Measurements from ENCODE around the gene SEMA3C. TPM values are rescaled to one million over a fixed set of nuclear protein-coding genes. Genes with fewer than 3 reads are reported as not detected.

The SEMA3C gene
- total and polyA plus RNA-seq, 10 donors: 1.1 to 53.7 (median 13.0) TPM

DNA sequence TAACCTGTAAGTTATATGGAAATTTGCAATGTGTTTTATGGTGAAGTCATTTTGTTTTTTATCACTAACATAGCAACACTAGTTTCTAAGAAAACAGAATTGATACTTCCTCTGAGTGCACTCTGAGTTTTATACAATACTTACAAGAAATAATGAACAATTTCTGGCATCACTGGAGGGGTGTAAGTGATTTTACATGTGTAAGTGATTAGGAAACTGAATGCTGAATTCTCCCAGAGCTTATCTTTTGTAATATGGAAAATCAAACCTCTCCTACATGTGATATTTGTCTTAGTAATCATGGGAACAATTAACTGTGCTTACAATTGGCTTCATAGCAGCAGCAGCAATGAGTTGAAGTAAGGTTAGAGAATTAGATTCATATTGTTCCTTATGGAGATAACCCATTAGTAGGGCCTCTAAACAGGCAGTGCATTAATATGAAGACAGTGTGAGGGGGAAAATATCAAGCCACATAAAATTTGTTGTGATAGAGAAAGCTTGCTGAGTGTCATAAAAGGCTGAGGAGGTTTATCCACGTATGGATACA lies 37.4 kb downstream of the SEMA3C start:
- TF ChIP-seq POLR2AphosphoS5 (IDR thresholded peaks at IDR 0.05) (no peak), POLR2A (IDR thresholded peaks at IDR 0.05) (no peak)
- TF ChIP-seq, protein P1, sequence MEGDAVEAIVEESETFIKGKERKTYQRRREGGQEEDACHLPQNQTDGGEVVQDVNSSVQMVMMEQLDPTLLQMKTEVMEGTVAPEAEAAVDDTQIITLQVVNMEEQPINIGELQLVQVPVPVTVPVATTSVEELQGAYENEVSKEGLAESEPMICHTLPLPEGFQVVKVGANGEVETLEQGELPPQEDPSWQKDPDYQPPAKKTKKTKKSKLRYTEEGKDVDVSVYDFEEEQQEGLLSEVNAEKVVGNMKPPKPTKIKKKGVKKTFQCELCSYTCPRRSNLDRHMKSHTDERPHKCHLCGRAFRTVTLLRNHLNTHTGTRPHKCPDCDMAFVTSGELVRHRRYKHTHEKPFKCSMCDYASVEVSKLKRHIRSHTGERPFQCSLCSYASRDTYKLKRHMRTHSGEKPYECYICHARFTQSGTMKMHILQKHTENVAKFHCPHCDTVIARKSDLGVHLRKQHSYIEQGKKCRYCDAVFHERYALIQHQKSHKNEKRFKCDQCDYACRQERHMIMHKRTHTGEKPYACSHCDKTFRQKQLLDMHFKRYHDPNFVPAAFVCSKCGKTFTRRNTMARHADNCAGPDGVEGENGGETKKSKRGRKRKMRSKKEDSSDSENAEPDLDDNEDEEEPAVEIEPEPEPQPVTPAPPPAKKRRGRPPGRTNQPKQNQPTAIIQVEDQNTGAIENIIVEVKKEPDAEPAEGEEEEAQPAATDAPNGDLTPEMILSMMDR (IDR thresholded peaks at IDR 0.05 in 8 of 11, conservative IDR thresholded peaks at IDR 0.05 in 3 of 11): no peak
- Histone ChIP-seq H3K36me3 (no peaks in the 10 kb centered on the region), H3K27ac (no peak overlapping the region), H3K9me3 (no peaks in the 10 kb centered on the region), H3K27me3 (replicated peaks in 1 of 7) (no peaks in the 10 kb centered on the region), H3K4me1 (peaks cover 0 to 5% (median 0%) of the 10 kb centered on the region in 6 donors), H3K4me3 (no peak overlapping the region)
- 72 to 90% (median 83%) methylated on average over 1 of the region's 1 CpG for WGBS, 5 donors
- no peak for DNase-seq
- intact Hi-C loops (cut with DNase I; ENCODE audit: low total_unique reads): no loop called here

GRCh38 chr7:80879849-80880248 lies 39.0 kb downstream of the SEMA3C start:
- 84 to 93% (median 86%) methylated on average over 5 of the region's 5 CpGs for WGBS, 5 donors

GRCh38 chr7:80876894-80877414 lies 41.9 kb downstream of the SEMA3C start:
- TF ChIP-seq POLR2A (IDR thresholded peaks at IDR 0.05) (no peak), POLR2AphosphoS5 (IDR thresholded peaks at IDR 0.05) (no peak)
- TF ChIP-seq, protein P1 (IDR thresholded peaks at IDR 0.05 in 8 of 11, conservative IDR thresholded peaks at IDR 0.05 in 3 of 11): no peak
- H3K9me3 ChIP-seq: peaks cover 0 to 4% (median 0%) of the 10 kb centered on the region in 8 donors
- WGBS, 5 donors: 45 to 78% (median 68%) methylated on average over 5 of the region's 5 CpGs
- intact Hi-C loops (cut with DNase I; ENCODE audit: low total_unique reads): no loop called here
- H3K4me1 ChIP-seq: no peaks in the 10 kb centered on the region
- H3K27me3 ChIP-seq (replicated peaks in 1 of 7): no peaks in the 10 kb centered on the region
- H3K36me3 ChIP-seq: no peaks in the 10 kb centered on the region
- no peak overlapping the region for H3K4me3 ChIP-seq
- H3K27ac ChIP-seq: no peak overlapping the region
- no peak for DNase-seq

More at GRCh38 chr7:80879849-80880248, 39.0 kb downstream of the SEMA3C start:
- H3K9me3 ChIP-seq: no peaks in the 10 kb centered on the region
- no peaks in the 10 kb centered on the region for H3K36me3 ChIP-seq
- no peak for DNase-seq
- intact Hi-C loops (cut with DNase I; ENCODE audit: low total_unique reads): no loop called here
- TF ChIP-seq POLR2AphosphoS5 (IDR thresholded peaks at IDR 0.05) (no peak), POLR2A (IDR thresholded peaks at IDR 0.05) (no peak)
- TF ChIP-seq, protein P1 (IDR thresholded peaks at IDR 0.05 in 8 of 11, conservative IDR thresholded peaks at IDR 0.05 in 3 of 11): no peak
- H3K4me1 ChIP-seq: peaks cover 0 to 5% (median 0%) of the 10 kb centered on the region in 6 donors
- no peaks in the 10 kb centered on the region for H3K27me3 ChIP-seq (replicated peaks in 1 of 7)
- H3K4me3 ChIP-seq: no peak overlapping the region
- no peak overlapping the region for H3K27ac ChIP-seq

DNA sequence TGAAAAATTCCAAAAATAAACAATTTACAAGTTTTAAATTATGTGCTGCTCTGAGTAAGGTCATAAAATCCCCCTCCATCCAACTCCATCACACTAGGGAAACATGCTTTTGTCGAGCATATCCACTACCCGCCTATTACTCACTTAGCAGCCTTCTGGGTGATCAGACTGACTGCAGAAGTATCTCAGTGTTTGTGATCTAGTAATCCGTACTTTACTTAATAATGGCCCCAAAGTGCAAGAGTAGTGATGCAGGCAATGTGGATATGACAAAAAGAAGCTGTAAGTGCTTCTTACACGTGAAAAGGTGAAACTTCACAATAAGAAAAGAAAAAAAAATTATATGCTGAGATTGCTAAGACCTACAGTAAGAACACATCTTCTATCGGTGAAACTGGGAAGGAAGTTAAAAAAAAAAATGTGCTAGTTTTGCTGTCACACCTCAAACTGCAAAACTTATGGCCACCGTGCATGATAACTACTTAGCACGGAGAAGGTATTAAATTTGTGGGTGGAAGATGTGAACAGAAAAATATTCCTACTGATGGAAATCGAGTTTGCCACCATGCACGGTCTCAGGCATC lies 43.2 kb downstream of the SEMA3C start:
- WGBS, 5 donors: 72 to 79% (median 75%) methylated on average over 9 of the region's 9 CpGs
- Histone ChIP-seq H3K4me3 (no peak overlapping the region), H3K36me3 (no peaks in the 10 kb centered on the region), H3K27me3 (replicated peaks in 1 of 7) (no peaks in the 10 kb centered on the region), H3K9me3 (peaks cover 0 to 4% (median 0%) of the 10 kb centered on the region in 8 donors), H3K27ac (no peak overlapping the region), H3K4me1 (no peaks in the 10 kb centered on the region)
- TF ChIP-seq POLR2A (IDR thresholded peaks at IDR 0.05) (no peak), POLR2AphosphoS5 (IDR thresholded peaks at IDR 0.05) (no peak)
- TF ChIP-seq, protein P1 (IDR thresholded peaks at IDR 0.05 in 8 of 11, conservative IDR thresholded peaks at IDR 0.05 in 3 of 11): no peak
- intact Hi-C loops (cut with DNase I; ENCODE audit: low total_unique reads): no loop called here
- DNase-seq: no peak

All from spleen (tissue), 11 donors.